OCI-LY1 (cell line): Measurements from ENCODE around the gene GPR50.

Source experiments
- H2AFZ ChIP-seq: fragments of 200-600 bp; sonication (generic), shearing (Covaris generic); 2 replicates; pipeline ENCODE4 v1.6.0; 2014; ENCODE audit warnings: antibody characterized with exemption, mild to moderate bottlenecking, low read length
- H3F3A ChIP-seq: fragments of 200-600 bp; sonication (generic), shearing (Covaris generic); 2 replicates; pipeline ENCODE4 v1.6.0; 2014; ENCODE audit warnings: mild to moderate bottlenecking, antibody characterized with exemption, low read length, moderate library complexity; ENCODE audit not compliant: insufficient read depth
- H3K27ac ChIP-seq: fragments of 200-600 bp; sonication (generic); 2 replicates; pipeline ENCODE4 v1.5.1; 2014; ENCODE audit warnings: low read length, mixed run types, mild to moderate bottlenecking, low read depth; ENCODE audit not compliant: poor library complexity, severe bottlenecking
- H3K27me3 ChIP-seq: fragments of 200-600 bp; sonication (generic); 2 replicates; pipeline ENCODE4 v1.6.0; 2014; ENCODE audit warnings: antibody characterized with exemption, mild to moderate bottlenecking, low read length, moderate library complexity; ENCODE audit not compliant: insufficient read depth
- H3K36me3 ChIP-seq: fragments of 200-600 bp; sonication (generic); 2 replicates; pipeline ENCODE4 v1.6.1; 2014; ENCODE audit warnings: mild to moderate bottlenecking, antibody characterized with exemption, low read length, moderate library complexity, mixed read lengths; ENCODE audit not compliant: insufficient read depth
- H3K4me1 ChIP-seq: fragments of 200-600 bp; sonication (generic); 2 replicates; pipeline ENCODE4 v1.5.1; 2014; ENCODE audit warnings: mild to moderate bottlenecking, low read length, moderate library complexity; ENCODE audit not compliant: insufficient read depth, severe bottlenecking
- H3K4me2 ChIP-seq: fragments of 200-600 bp; sonication (generic), shearing (Covaris generic); 2 replicates; pipeline ENCODE4 v1.6.1; 2014; ENCODE audit warnings: low read length
- H3K4me3 ChIP-seq: fragments of 200-600 bp; sonication (generic); 2 replicates; pipeline ENCODE4 v1.5.1; 2014; ENCODE audit warnings: low read length, low read depth, mild to moderate bottlenecking, mixed read lengths; ENCODE audit not compliant: poor library complexity, severe bottlenecking
- H3K79me2 ChIP-seq: fragments of 200-600 bp; shearing (Covaris generic); 2 replicates; pipeline ENCODE4 v1.6.1; 2016; ENCODE audit warnings: mixed run types, low read length, mixed read lengths; ENCODE audit not compliant: insufficient read depth
- H3K9ac ChIP-seq: fragments of 200-600 bp; sonication (generic), shearing (Covaris generic); 2 replicates; pipeline ENCODE4 v1.6.1; 2014; ENCODE audit warnings: mild to moderate bottlenecking, low read length, mixed read lengths
- H3K9me2 ChIP-seq: fragments of 200-600 bp; sonication (generic), shearing (Covaris generic); 2 replicates; pipeline ENCODE4 v1.6.1; 2014; ENCODE audit warnings: low read depth, mild to moderate bottlenecking, low read length, mixed read lengths
- H3K9me3 ChIP-seq: fragments of 200-600 bp; shearing (Covaris generic); 2 replicates; pipeline ENCODE4 v1.6.1; 2014; ENCODE audit warnings: low read length, mixed read lengths
- H4K20me1 ChIP-seq: fragments of 200-600 bp; sonication (generic), shearing (Covaris generic); 2 replicates; pipeline ENCODE4 v1.6.0; 2016; ENCODE audit warnings: mild to moderate bottlenecking, low read length; ENCODE audit not compliant: insufficient read depth
- CTCF ChIP-seq: fragments of 200-600 bp; sonication (generic), shearing (Covaris generic); IDR thresholded peaks from 2 replicates; pipeline ENCODE4 v1.5.1; 2017; ENCODE audit warnings: mild to moderate bottlenecking, antibody characterized with exemption, low read length, moderate library complexity, mixed read lengths
- EZH2 ChIP-seq: fragments of 200-600 bp; sonication (generic), shearing (Covaris generic); IDR thresholded peaks from 2 replicates; pipeline ENCODE4 v1.8.0; 2017; ENCODE audit warnings: borderline replicate concordance, mixed run types, mild to moderate bottlenecking, antibody characterized with exemption, low read length, moderate library complexity, mixed read lengths

GPR50 gene

GRCh38 chrX:151176231-151176750 lies at the start of gene GPR50:
Gene GPR50 (plus strand): TSS chrX:151176584. CDS start chrX:151176722, 138 bp downstream.
- H3K27me3 ChIP-seq = no peaks in the 10 kb centered on the region
- no peaks in the 10 kb centered on the region for H3K36me3 ChIP-seq
- no peak within 1 kb of the TSS for H2AFZ ChIP-seq
- H3K4me1 ChIP-seq = no peaks in the 10 kb centered on the region
- no peak within 1 kb of the TSS for H3K9ac ChIP-seq
- H3K27ac ChIP-seq = no peak within 1 kb of the TSS
- no peak for TF ChIP-seq EZH2
- no peak for TF ChIP-seq CTCF
- no peaks in the 10 kb centered on the region for H4K20me1 ChIP-seq
- H3K4me3 ChIP-seq = no peak within 1 kb of the TSS
- no peak within 1 kb of the TSS for H3K4me2 ChIP-seq
- no peaks in the 10 kb centered on the region for H3F3A ChIP-seq
- H3K9me3 ChIP-seq = no peaks in the 10 kb centered on the region
- H3K9me2 ChIP-seq = no peaks in the 10 kb centered on the region
- no peaks in the 10 kb centered on the region for H3K79me2 ChIP-seq

GRCh38 chrX:151132531-151132930 lies 43.9 kb upstream of the GPR50 start:
- Histone ChIP-seq H3K9me3 (no peaks in the 10 kb centered on the region), H3K79me2 (no peaks in the 10 kb centered on the region)

GRCh38 chrX:151151665-151152267 lies 24.6 kb upstream of the GPR50 start:
- no peak overlapping the region for H3K9ac ChIP-seq
- H3K4me3 ChIP-seq = no peak overlapping the region
- no peak overlapping the region for H3K4me2 ChIP-seq
- H3K9me3 ChIP-seq = no peaks in the 10 kb centered on the region
- TF ChIP-seq CTCF (peak; percentile 56), EZH2 (no peak)
- no peaks in the 10 kb centered on the region for H3K9me2 ChIP-seq
- no peak overlapping the region for H2AFZ ChIP-seq
- H3K4me1 ChIP-seq = no peaks in the 10 kb centered on the region
- no peaks in the 10 kb centered on the region for H3K36me3 ChIP-seq
- no peaks in the 10 kb centered on the region for H4K20me1 ChIP-seq
- H3F3A ChIP-seq = no peaks in the 10 kb centered on the region
- H3K27ac ChIP-seq = no peak overlapping the region
- H3K79me2 ChIP-seq = no peaks in the 10 kb centered on the region
- no peaks in the 10 kb centered on the region for H3K27me3 ChIP-seq

More at GRCh38 chrX:151132531-151132930, 43.9 kb upstream of the GPR50 start:
- Histone ChIP-seq H3K9ac (no peak overlapping the region), H3K4me1 (no peaks in the 10 kb centered on the region), H3K36me3 (no peaks in the 10 kb centered on the region), H3F3A (no peaks in the 10 kb centered on the region), H2AFZ (no peak overlapping the region), H3K4me3 (no peak overlapping the region), H3K27ac (no peak overlapping the region), H4K20me1 (no peaks in the 10 kb centered on the region), H3K4me2 (no peak overlapping the region), H3K27me3 (no peaks in the 10 kb centered on the region), H3K9me2 (no peaks in the 10 kb centered on the region)
- TF ChIP-seq EZH2 (no peak), CTCF (no peak)
